ENCODE measurements around the gene FYCO1. TPM values are rescaled to one million over a fixed set of nuclear protein-coding genes. Genes with fewer than 3 reads are reported as not detected.

Gene FYCO1
- total and polyA plus RNA-seq, 4 experiments from 2014 or later, result 0.73 to 43.3 (median 26.6) TPM

DNA sequence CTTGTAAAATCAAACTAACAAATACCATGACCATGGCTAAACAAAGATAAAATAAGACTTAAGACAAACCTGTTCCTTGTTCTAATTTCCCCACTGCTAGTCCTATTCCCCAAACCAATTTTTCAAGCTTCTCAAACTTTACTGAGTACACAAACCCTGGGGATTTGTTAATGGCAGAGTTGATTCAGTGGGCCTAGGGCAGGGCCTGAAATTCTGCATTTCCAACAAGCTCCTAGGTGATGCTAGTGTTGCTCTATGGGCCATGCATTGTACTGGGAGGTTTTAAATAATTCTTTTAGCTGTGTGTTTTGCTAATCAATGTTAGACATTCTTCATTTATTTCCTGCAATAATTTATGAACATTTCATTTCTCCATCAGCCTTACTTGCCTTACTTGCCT, 122.6 kb downstream of the FYCO1 start:
- peaks cover 0 to 7% (median 4%) of the 10 kb centered on the region in 8 donors for H3K9me3 Mint-ChIP-seq
- no peaks in the 10 kb centered on the region for H3K36me3 Mint-ChIP-seq
- H3K36me3 ChIP-seq (ENCODE audit: insufficient read depth, low read length), result no peaks in the 10 kb centered on the region
- H3K4me3 Mint-ChIP-seq, result no peak overlapping the region
- no peak overlapping the region for H3K27ac ChIP-seq (ENCODE audit: low read depth, low read length)
- peaks cover 27 to 52% (median 38%) of the 10 kb centered on the region in 4 donors for H3K4me1 Mint-ChIP-seq
- no peaks in the 10 kb centered on the region for H3K27me3 ChIP-seq (ENCODE audit: insufficient read depth, low read length)
- CTCF ChIA-PET (ENCODE audit: partially characterized antibody), result interaction anchor here (0.5 to 1.9 kb wide), 3 partner anchors 10 to 203 kb away, joined by 3 to 5 read pairs (median 4); no protein-coding TSS in a partner anchor
- POLR2A ChIA-PET (ENCODE audit: partially characterized antibody), result interaction anchor here (1.0 to 2.8 kb wide), 3 partner anchors 8 to 666 kb away, joined by 3 to 13 read pairs (median 4); no protein-coding TSS in a partner anchor
- H3K9me3 ChIP-seq (ENCODE audit: control insufficient read depth in 1 of 2, low read length in 2 of 2), result no peaks in the 10 kb centered on the region
- no peak overlapping the region for H3K27ac Mint-ChIP-seq
- H3K27me3 Mint-ChIP-seq, result peaks cover 3 to 6% of the 10 kb centered on the region in 2 donors
- no peak for DNase-seq
- H3K4me1 ChIP-seq (ENCODE audit: insufficient read depth, low read length), result peaks cover 35% of the 10 kb centered on the region
- H3K4me3 ChIP-seq (ENCODE audit: low read length in 2 of 2), result no peak overlapping the region
- intact Hi-C loops (cut with micrococcal nuclease), result loop anchor here (5.0 kb wide), 1 partner anchor 194 kb away; no protein-coding TSS in a partner anchor

GRCh38 chr3:45872569-45872968, 123.1 kb downstream of the FYCO1 start:
- DNase-seq, result no peak
- Mint-ChIP-seq H3K4me3 (no peak overlapping the region), H3K4me1 (peaks cover 29 to 52% (median 38%) of the 10 kb centered on the region in 4 donors), H3K27me3 (peaks cover 3 to 6% of the 10 kb centered on the region in 2 donors), H3K9me3 (peaks cover 0 to 7% (median 4%) of the 10 kb centered on the region in 8 donors), H3K27ac (no peak overlapping the region), H3K36me3 (no peaks in the 10 kb centered on the region)
- Histone ChIP-seq H3K36me3 (ENCODE audit: insufficient read depth, low read length) (no peaks in the 10 kb centered on the region), H3K9me3 (ENCODE audit: control insufficient read depth in 1 of 2, low read length in 2 of 2) (no peaks in the 10 kb centered on the region), H3K27me3 (ENCODE audit: insufficient read depth, low read length) (no peaks in the 10 kb centered on the region), H3K4me3 (ENCODE audit: low read length in 2 of 2) (no peak overlapping the region), H3K27ac (ENCODE audit: low read depth, low read length) (no peak overlapping the region), H3K4me1 (ENCODE audit: insufficient read depth, low read length) (peaks cover 35% of the 10 kb centered on the region)
- POLR2A ChIA-PET (ENCODE audit: partially characterized antibody), result interaction anchor here (1.0 to 2.8 kb wide), 4 partner anchors 8 to 667 kb away, joined by 3 to 13 read pairs (median 4); no protein-coding TSS in a partner anchor
- intact Hi-C loops (cut with micrococcal nuclease), result loop anchor here (5.0 kb wide), 1 partner anchor 195 kb away; no protein-coding TSS in a partner anchor
- CTCF ChIA-PET (ENCODE audit: partially characterized antibody), result interaction anchor here (1.0 to 1.9 kb wide), 3 partner anchors 10 to 70 kb away, joined by 4 to 5 read pairs (median 4); no protein-coding TSS in a partner anchor

DNA sequence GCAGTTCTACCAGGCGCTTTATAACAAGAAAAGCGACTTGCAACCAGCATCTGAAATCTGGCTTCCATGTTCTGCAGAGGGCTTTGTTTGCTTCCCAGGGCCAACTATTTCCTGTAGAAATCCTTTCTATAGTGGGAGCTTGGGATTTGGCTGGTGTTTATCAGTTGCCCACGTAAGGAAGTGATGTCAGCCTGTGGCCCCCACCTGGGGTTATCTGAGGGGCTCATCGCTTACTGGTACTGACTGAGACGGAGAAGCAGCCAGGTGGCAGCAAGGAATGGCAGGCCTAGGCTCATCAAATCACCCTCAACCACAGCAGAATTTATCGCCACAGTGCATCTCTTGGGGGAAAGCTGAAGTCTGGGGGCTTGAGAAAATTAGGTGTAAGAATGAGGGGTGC, 123.8 kb downstream of the FYCO1 start:
- intact Hi-C loops (cut with micrococcal nuclease), result loop anchor here (2.0 to 5.0 kb wide), 2 partner anchors 37 to 196 kb away; no protein-coding TSS in a partner anchor
- H3K27me3 ChIP-seq (ENCODE audit: insufficient read depth, low read length), result no peaks in the 10 kb centered on the region
- DNase-seq, result no peak
- no peak overlapping the region for H3K27ac ChIP-seq (ENCODE audit: low read depth, low read length)
- H3K27me3 Mint-ChIP-seq, result peaks cover 6 to 10% of the 10 kb centered on the region in 2 donors
- ChIA-PET POLR2A (ENCODE audit: partially characterized antibody) (interaction anchor here (1.2 to 2.8 kb wide), 3 partner anchors 9 to 667 kb away, joined by 3 to 13 read pairs (median 3); no protein-coding TSS in a partner anchor), CTCF (ENCODE audit: partially characterized antibody) (interaction anchor here (0.9 to 1.1 kb wide), 2 partner anchors 10 to 31 kb away, joined by 3 to 4 read pairs; partner anchors contain the start of gene LZTFL1)
- H3K9me3 Mint-ChIP-seq, result peaks cover 0 to 7% (median 4%) of the 10 kb centered on the region in 8 donors
- peaks cover 30 to 52% (median 39%) of the 10 kb centered on the region in 4 donors for H3K4me1 Mint-ChIP-seq
- peaks cover 35% of the 10 kb centered on the region for H3K4me1 ChIP-seq (ENCODE audit: insufficient read depth, low read length)
- no peaks in the 10 kb centered on the region for H3K9me3 ChIP-seq (ENCODE audit: control insufficient read depth in 1 of 2, low read length in 2 of 2)
- H3K36me3 ChIP-seq (ENCODE audit: insufficient read depth, low read length), result no peaks in the 10 kb centered on the region
- H3K36me3 Mint-ChIP-seq, result no peaks in the 10 kb centered on the region
- peak overlapping the region in 1 of 8 donors; percentile 29 for H3K4me3 Mint-ChIP-seq
- H3K27ac Mint-ChIP-seq, result peak overlapping the region in 1 of 7 donors; percentile 2
- no peak overlapping the region for H3K4me3 ChIP-seq (ENCODE audit: low read length in 2 of 2)

DNA sequence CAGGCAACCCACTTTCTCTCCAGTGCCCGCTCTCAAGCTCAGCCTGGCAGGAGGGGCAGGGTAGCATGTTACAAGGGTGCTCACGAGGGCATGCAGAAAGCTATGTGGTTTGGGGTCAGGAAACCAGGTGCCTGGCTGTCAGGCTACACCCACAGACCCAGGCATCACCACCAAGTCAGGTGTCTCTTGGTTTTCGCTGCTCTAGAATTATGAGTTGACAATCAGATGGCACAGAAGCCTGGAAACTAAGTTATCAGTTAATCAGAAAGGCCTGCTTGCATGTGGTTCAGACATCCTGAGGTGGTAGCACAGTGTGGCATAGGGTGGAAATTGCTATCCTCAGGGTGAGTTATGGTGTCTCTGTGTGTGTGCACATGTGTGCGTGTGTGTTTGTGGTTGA, 125.5 kb downstream of the FYCO1 start:
- H3K4me3 Mint-ChIP-seq, result peak overlapping the region; percentile 4 to 73 (median 56)
- peak overlapping the region; percentile 14 to 86 (median 72) for H3K27ac Mint-ChIP-seq
- Histone ChIP-seq H3K4me1 (ENCODE audit: insufficient read depth, low read length) (peaks cover 44% of the 10 kb centered on the region), H3K36me3 (ENCODE audit: insufficient read depth, low read length) (no peaks in the 10 kb centered on the region), H3K27me3 (ENCODE audit: insufficient read depth, low read length) (no peaks in the 10 kb centered on the region), H3K4me3 (ENCODE audit: low read length in 2 of 2) (no peak overlapping the region), H3K27ac (ENCODE audit: low read depth, low read length) (no peak overlapping the region), H3K9me3 (ENCODE audit: control insufficient read depth in 1 of 2, low read length in 2 of 2) (no peaks in the 10 kb centered on the region)
- H3K27me3 Mint-ChIP-seq, result peaks cover 10 to 12% of the 10 kb centered on the region in 2 donors
- CTCF ChIA-PET (ENCODE audit: partially characterized antibody), result no interaction called here
- peaks cover 0 to 7% (median 4%) of the 10 kb centered on the region in 8 donors for H3K9me3 Mint-ChIP-seq
- intact Hi-C loops (cut with micrococcal nuclease), result loop anchor here (1.0 to 5.0 kb wide), 4 partner anchors 11 to 197 kb away; partner anchors contain the start of gene LZTFL1
- H3K4me1 Mint-ChIP-seq, result peaks cover 33 to 59% (median 42%) of the 10 kb centered on the region in 4 donors
- no peaks in the 10 kb centered on the region for H3K36me3 Mint-ChIP-seq
- DNase-seq, result peak; percentile 86 to 93 (median 91)
- POLR2A ChIA-PET (ENCODE audit: partially characterized antibody), result interaction anchor here (0.6 to 2.1 kb wide), 14 partner anchors 8 to 199 kb away, joined by 3 to 20 read pairs (median 3); partner anchors contain the start of genes CCR9 and LZTFL1

- ChIA-PET POLR2A (ENCODE audit: partially characterized antibody) (interaction anchor here (0.7 to 2.1 kb wide), 13 partner anchors 8 to 199 kb away, joined by 3 to 20 read pairs (median 3); partner anchors contain the start of genes CCR9 and LZTFL1), CTCF (ENCODE audit: partially characterized antibody) (no interaction called here)
- peaks cover 48% of the 10 kb centered on the region for H3K4me1 ChIP-seq (ENCODE audit: insufficient read depth, low read length)
- H3K36me3 ChIP-seq (ENCODE audit: insufficient read depth, low read length), result no peaks in the 10 kb centered on the region
- no peaks in the 10 kb centered on the region for H3K9me3 ChIP-seq (ENCODE audit: control insufficient read depth in 1 of 2, low read length in 2 of 2)
- intact Hi-C loops (cut with micrococcal nuclease), result loop anchor here (1.0 to 5.0 kb wide), 4 partner anchors 12 to 198 kb away; partner anchors contain the start of gene LZTFL1
- no peak overlapping the region for H3K4me3 ChIP-seq (ENCODE audit: low read length in 2 of 2)
- H3K27me3 ChIP-seq (ENCODE audit: insufficient read depth, low read length), result no peaks in the 10 kb centered on the region
- Mint-ChIP-seq H3K4me1 (peaks cover 37 to 62% (median 45%) of the 10 kb centered on the region in 4 donors), H3K9me3 (peaks cover 0 to 7% (median 4%) of the 10 kb centered on the region in 8 donors), H3K4me3 (peak overlapping the region; percentile 4 to 73 (median 56)), H3K36me3 (no peaks in the 10 kb centered on the region), H3K27me3 (peaks cover 10 to 12% of the 10 kb centered on the region in 2 donors), H3K27ac (peak overlapping the region; percentile 14 to 86 (median 68))
- no peak for DNase-seq
- no peak overlapping the region for H3K27ac ChIP-seq (ENCODE audit: low read depth, low read length)
These were observed 126.0 kb downstream of the FYCO1 start for GRCh38 chr3:45869638-45870037.

DNA sequence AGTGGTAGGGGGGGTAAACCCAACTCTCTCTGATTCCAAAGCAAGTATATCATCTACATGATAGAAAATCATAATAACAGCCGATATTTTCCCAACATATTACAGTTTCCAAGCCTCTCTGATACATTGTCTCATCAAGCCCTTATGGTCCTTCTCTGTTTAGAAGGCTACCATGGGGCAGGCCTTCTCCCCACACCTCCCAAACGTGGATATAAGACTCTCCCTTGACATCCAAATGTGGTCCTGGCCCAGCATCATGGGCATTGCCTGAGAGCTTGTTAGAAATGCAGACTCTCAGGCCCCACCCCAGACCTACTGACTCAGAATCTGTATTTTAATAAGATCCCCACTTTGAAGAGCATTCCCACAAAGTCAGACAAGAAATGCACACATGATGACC, 127.0 kb downstream of the FYCO1 start:
- H3K4me1 ChIP-seq (ENCODE audit: insufficient read depth, low read length), result peaks cover 50% of the 10 kb centered on the region
- peaks cover 34 to 56% (median 42%) of the 10 kb centered on the region in 4 donors for H3K4me1 Mint-ChIP-seq
- H3K9me3 Mint-ChIP-seq, result peaks cover 0 to 4% (median 3%) of the 10 kb centered on the region in 8 donors
- ChIA-PET POLR2A (ENCODE audit: partially characterized antibody) (interaction anchor here (0.6 to 1.2 kb wide), 3 partner anchors 13 to 55 kb away, joined by 3 read pairs; no protein-coding TSS in a partner anchor), CTCF (ENCODE audit: partially characterized antibody) (interaction anchor here (1.0 kb wide), 1 partner anchor 208 kb away, joined by 3 read pairs; no protein-coding TSS in a partner anchor)
- H3K9me3 ChIP-seq (ENCODE audit: control insufficient read depth in 1 of 2, low read length in 2 of 2), result no peaks in the 10 kb centered on the region
- H3K27me3 ChIP-seq (ENCODE audit: insufficient read depth, low read length), result no peaks in the 10 kb centered on the region
- H3K4me3 Mint-ChIP-seq, result peak overlapping the region in 1 of 8 donors; percentile 11
- intact Hi-C loops (cut with micrococcal nuclease), result no loop called here
- no peaks in the 10 kb centered on the region for H3K36me3 ChIP-seq (ENCODE audit: insufficient read depth, low read length)
- peaks cover 8 to 10% of the 10 kb centered on the region in 2 donors for H3K27me3 Mint-ChIP-seq
- no peak overlapping the region for H3K27ac ChIP-seq (ENCODE audit: low read depth, low read length)
- peak overlapping the region in 2 of 7 donors; percentile 14 to 72 for H3K27ac Mint-ChIP-seq
- DNase-seq, result no peak
- peaks cover 0 to 1% of the 10 kb centered on the region in 2 donors for H3K36me3 Mint-ChIP-seq
- H3K4me3 ChIP-seq (ENCODE audit: low read length in 2 of 2), result no peak overlapping the region

DNA sequence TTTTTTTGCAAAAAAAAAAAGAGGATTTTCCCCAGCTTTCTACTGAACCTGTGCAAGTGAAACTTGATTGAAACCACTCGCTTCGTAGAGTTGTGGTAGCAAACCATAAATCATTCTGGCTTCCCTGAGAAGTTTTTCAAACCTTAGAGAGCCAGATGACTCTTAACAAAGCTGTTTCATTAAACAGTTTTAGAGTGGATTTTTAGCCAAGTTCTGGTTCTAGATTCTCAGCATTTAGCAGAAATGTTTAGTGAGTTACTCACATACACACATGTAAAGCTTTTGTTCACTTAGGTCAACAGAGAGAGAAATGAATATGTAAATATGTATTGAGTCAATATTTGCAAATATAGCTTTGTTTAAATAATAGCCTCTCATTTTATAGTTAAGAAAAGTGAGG, 127.4 kb downstream of the FYCO1 start:
- POLR2A ChIA-PET (ENCODE audit: partially characterized antibody), result interaction anchor here (0.6 to 1.2 kb wide), 3 partner anchors 13 to 56 kb away, joined by 3 read pairs; no protein-coding TSS in a partner anchor
- intact Hi-C loops (cut with micrococcal nuclease), result no loop called here
- no peak for DNase-seq
- H3K27me3 ChIP-seq (ENCODE audit: insufficient read depth, low read length), result no peaks in the 10 kb centered on the region
- CTCF ChIA-PET (ENCODE audit: partially characterized antibody), result interaction anchor here (1.0 kb wide), 1 partner anchor 208 kb away, joined by 3 read pairs; no protein-coding TSS in a partner anchor
- no peaks in the 10 kb centered on the region for H3K36me3 ChIP-seq (ENCODE audit: insufficient read depth, low read length)
- Mint-ChIP-seq H3K36me3 (peaks cover 0 to 5% of the 10 kb centered on the region in 2 donors), H3K27me3 (peaks cover 8 to 14% of the 10 kb centered on the region in 2 donors), H3K27ac (no peak overlapping the region), H3K9me3 (peaks cover 2 to 8% (median 4%) of the 10 kb centered on the region in 8 donors), H3K4me3 (no peak overlapping the region), H3K4me1 (peaks cover 34 to 53% (median 43%) of the 10 kb centered on the region in 4 donors)
- peaks cover 50% of the 10 kb centered on the region for H3K4me1 ChIP-seq (ENCODE audit: insufficient read depth, low read length)
- no peak overlapping the region for H3K27ac ChIP-seq (ENCODE audit: low read depth, low read length)
- no peak overlapping the region for H3K4me3 ChIP-seq (ENCODE audit: low read length in 2 of 2)
- no peaks in the 10 kb centered on the region for H3K9me3 ChIP-seq (ENCODE audit: control insufficient read depth in 1 of 2, low read length in 2 of 2)
